Measurements from ENCODE around the gene CCDC27. TPM values are rescaled to one million over a fixed set of nuclear protein-coding genes. Genes with fewer than 3 reads are reported as not detected.

The CCDC27 gene
- total RNA-seq, 2 donors from 2014 or later: not detected

DNA sequence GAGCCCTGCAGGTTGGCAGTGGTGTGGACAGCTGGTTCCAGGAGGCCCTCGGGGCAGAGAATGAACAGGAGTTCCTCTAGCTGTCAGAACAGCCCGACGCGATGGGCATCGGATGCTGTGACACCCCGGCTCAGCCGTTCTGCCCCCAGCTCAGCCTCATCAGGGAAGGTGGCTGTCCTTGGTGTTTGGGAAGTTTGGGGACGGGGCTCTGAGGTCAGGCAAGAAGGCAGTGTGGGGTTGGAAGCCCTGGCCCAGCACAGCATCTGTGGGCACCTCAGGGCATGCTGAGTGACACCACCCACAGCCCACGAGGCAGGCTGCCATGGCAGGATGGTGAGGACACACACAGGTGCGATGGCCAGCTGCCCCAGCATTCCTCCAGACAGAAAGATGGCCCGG lies 40.9 kb upstream of the CCDC27 start:
- Histone ChIP-seq H3K27ac (no peak overlapping the region), H3K9me3 (no peaks in the 10 kb centered on the region), H3K4me1 (peaks cover 0 to 22% of the 10 kb centered on the region in 2 donors), H3K27me3 (peaks cover 0 to 4% of the 10 kb centered on the region in 2 donors), H3K36me3 (no peaks in the 10 kb centered on the region), H3K4me3 (no peak overlapping the region)
- TF ChIP-seq, protein P1, sequence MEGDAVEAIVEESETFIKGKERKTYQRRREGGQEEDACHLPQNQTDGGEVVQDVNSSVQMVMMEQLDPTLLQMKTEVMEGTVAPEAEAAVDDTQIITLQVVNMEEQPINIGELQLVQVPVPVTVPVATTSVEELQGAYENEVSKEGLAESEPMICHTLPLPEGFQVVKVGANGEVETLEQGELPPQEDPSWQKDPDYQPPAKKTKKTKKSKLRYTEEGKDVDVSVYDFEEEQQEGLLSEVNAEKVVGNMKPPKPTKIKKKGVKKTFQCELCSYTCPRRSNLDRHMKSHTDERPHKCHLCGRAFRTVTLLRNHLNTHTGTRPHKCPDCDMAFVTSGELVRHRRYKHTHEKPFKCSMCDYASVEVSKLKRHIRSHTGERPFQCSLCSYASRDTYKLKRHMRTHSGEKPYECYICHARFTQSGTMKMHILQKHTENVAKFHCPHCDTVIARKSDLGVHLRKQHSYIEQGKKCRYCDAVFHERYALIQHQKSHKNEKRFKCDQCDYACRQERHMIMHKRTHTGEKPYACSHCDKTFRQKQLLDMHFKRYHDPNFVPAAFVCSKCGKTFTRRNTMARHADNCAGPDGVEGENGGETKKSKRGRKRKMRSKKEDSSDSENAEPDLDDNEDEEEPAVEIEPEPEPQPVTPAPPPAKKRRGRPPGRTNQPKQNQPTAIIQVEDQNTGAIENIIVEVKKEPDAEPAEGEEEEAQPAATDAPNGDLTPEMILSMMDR (IDR thresholded peaks at IDR 0.05): no peak
- no peak for DNase-seq (ENCODE audit: low spot score)

DNA sequence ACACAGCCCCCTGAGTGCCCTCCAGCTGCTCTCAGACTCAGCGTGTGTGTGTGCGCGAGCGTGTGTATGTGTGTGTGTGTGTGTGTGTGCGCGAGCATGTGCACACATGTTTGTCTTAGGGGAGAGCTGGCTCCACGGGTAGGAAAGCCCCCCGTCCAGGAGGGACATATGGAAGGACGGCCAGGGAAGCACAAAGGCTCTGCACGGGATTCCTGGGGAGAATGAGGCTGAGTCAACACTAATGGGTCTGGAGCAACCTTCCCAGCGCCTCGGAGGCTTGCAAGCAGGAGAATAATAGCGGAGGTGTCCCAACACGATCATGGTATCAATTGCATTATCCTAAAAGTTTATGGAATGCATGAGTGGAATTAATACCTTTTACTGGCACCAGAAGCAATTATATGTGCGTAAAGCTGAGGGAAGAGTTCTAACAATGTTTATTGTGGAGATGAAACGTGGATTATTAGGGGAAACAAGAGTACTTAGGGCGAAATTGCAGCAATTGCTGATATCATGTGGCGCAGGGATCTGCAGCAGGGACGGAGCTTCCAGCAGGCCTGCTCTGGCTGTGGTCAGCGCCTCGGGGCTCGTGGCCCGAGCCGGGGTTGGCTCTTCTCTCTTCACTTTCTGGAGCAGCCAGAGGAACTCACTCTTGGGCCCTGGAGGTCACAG lies 40.3 kb upstream of the CCDC27 start:
- peaks cover 0 to 22% of the 10 kb centered on the region in 2 donors for H3K4me1 ChIP-seq
- H3K27me3 ChIP-seq: peaks cover 0 to 4% of the 10 kb centered on the region in 2 donors
- no peak for DNase-seq (ENCODE audit: low spot score)
- H3K9me3 ChIP-seq: no peaks in the 10 kb centered on the region
- H3K36me3 ChIP-seq: no peaks in the 10 kb centered on the region
- TF ChIP-seq, protein P1 (IDR thresholded peaks at IDR 0.05): no peak
- no peak overlapping the region for H3K4me3 ChIP-seq
- no peak overlapping the region for H3K27ac ChIP-seq

DNA sequence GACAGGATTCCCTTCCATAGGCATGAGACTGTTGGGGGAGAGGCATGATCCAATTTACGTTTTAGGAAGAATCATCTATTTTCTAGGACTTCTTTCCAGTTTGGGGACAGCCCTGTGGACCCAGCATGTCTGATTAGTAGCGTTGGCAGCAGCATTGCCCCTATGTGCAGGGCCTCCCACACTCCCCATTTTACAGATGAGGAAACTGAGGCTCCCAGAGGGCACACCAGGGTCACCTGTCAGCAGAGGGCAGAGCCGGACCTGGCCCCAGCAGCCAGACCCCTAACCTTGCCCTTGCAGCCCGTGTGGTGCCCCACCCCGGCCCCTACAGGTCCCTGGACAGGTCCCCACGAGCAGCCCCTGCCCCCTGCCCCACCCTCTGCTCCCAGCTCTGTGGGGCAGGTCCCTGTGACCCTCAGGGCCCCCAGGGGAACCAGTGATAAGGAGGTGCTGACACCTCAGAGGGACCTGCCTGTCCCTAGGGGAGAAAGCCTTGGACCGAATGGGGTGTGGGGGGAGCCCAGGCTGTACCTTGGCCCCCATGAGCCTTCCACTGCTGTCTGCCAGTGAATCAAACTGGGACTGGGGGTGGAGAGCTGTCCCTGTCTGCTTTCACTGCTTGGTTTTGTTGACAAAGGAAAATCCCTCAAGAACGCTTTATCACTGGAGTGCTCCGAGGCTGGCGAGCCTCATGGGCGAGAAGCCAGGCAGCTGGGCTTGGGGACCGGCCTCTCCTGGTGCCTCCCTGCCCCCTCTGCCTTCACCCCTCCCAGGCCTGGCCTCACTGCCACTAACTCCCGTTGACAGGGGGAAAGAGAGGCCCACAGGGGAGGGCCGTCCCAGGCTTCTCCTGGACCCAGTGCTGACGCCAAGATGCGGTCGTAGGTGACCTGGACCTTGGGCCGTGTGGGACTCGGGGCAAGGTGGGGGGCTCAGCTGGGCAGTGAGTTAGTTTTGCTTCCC lies 39.4 kb upstream of the CCDC27 start:
- H3K4me3 ChIP-seq: no peak overlapping the region
- TF ChIP-seq, protein P1 (IDR thresholded peaks at IDR 0.05): no peak
- no peak for DNase-seq (ENCODE audit: low spot score)
- no peaks in the 10 kb centered on the region for H3K36me3 ChIP-seq
- no peaks in the 10 kb centered on the region for H3K9me3 ChIP-seq
- H3K27ac ChIP-seq: no peak overlapping the region
- peaks cover 0 to 26% of the 10 kb centered on the region in 2 donors for H3K4me1 ChIP-seq
- peaks cover 0 to 4% of the 10 kb centered on the region in 2 donors for H3K27me3 ChIP-seq

DNA sequence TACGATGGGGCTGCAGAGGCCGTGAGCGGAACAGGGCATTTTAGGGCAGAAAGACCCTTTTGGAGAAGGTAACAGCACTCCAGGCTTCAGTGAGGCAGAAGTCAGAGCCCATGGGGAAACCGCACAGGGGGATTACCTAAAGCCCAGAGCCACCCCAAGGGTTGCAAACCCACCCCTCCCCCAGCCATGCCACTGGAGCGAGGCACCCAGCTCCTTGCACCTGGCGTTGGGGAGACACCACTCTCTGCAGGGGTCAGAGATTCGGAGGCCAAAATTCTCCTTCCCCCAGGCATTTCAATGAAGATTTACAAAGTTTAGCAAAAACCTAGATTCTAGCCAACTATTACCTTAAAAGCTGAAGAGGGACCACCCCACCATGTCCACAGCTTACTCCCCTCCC lies 38.4 kb upstream of the CCDC27 start:
- no peaks in the 10 kb centered on the region for H3K36me3 ChIP-seq
- peaks cover 0 to 29% of the 10 kb centered on the region in 2 donors for H3K4me1 ChIP-seq
- TF ChIP-seq, protein P1 (IDR thresholded peaks at IDR 0.05): no peak
- H3K27ac ChIP-seq: no peak overlapping the region
- H3K27me3 ChIP-seq: peaks cover 0 to 2% of the 10 kb centered on the region in 2 donors
- no peaks in the 10 kb centered on the region for H3K9me3 ChIP-seq
- DNase-seq (ENCODE audit: low spot score): no peak
- no peak overlapping the region for H3K4me3 ChIP-seq

DNA sequence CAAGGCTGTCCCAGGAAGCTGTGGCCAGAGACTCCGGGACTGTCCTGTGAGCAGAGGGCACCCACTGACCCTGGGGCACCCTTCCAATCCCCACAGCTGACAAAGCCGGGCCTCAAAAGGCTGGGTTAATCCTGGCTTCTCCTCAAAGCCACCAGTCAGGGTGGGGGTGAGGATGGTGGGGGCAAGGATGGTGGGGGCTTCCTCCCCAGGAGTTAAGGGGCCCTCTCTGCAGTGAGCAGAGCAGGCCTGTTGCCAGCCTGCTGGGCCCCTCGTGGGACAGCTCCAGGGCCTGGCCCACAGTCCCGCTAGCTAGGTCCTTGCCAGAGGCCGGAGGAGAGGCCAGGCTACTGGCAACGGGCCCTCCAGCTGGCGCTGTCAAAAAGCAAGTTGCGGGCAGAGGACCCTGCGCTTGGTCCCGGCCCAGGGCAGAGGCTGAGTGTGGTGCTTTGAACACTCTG lies 37.9 kb upstream of the CCDC27 start:
- H3K36me3 ChIP-seq: no peaks in the 10 kb centered on the region
- TF ChIP-seq, protein P1 (IDR thresholded peaks at IDR 0.05): no peak
- no peak for DNase-seq (ENCODE audit: low spot score)
- H3K27me3 ChIP-seq: no peaks in the 10 kb centered on the region
- no peaks in the 10 kb centered on the region for H3K9me3 ChIP-seq
- no peak overlapping the region for H3K27ac ChIP-seq
- H3K4me3 ChIP-seq: no peak overlapping the region
- H3K4me1 ChIP-seq: peaks cover 0 to 32% of the 10 kb centered on the region in 2 donors
